ENCODE measurements around the gene FABP7.

Gene FABP7

DNA sequence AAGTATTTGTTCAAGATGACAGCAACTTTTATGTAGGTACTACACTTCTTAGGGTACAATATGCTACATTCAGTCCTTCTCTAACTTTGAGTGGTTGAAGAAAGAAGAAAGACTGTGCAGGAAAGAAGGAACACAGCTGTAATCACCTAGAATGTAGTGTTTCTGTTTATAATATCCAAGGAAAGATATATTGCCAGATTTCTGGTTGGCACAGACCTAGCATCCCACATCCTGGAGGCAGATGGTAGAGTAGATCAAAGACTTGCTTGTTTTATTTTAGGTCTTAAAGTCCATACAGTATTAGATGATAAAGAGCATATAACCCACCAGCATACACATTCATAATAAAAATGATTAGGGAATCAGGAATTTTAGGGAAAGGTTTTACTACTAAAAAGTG, 13.3 kb upstream of the FABP7 start:
- DNase-seq = no peak

DNA sequence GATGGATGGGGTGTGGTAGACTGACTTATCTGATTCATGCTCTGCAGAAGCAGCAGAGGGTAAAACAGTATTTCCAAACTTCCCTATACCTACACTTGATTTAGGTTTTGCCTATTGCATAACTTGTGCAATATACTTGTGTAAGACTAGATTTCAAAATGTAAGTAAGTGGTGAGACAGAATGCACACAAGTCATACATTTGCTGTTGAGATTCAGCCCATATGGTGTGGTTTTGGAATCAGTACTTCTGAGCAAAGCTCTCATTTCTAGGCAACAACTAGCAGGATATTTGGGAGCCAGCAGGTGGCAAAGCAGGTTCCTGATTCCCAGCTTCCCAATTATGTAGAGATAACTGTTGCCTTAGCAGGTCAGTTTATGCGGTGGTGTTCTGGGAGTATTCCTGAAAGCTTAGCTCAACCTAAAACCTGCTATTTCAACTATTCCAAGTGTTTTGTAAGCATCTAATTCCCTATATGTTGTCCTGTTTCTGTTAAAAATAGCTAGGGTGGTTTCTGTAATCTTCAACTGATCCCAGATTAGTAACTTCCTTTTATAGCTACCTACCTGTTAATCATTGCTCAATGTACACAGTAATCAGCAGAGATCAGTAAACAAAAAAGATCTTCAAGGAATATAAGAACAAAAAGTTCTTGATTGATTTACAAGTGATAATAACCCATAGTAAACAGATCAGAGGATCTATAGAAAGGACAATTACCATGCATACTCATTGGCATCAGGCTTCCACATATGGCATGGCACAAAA, 8.5 kb upstream of the FABP7 start:
- no peak for DNase-seq

- no peak for DNase-seq
These were observed 6.6 kb upstream of the FABP7 start for GRCh38 chr6:122772724-122773415.

DNA sequence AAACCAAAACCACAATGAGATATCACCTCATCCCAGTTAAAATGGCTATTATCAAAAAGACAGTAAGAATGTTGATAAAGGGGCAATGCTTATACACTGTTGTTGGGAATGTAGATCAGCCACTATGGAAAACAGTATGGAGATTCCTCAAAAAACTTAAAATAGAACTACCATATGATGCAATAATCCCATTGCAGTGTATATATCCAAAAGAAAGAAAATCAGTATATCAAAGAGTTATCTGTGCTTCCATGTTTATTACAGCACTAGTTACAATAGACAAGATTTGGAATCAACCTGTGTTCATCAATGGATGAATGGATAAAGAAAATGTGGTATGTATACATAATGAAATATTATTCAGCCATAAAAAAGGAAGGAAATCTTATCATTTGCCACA, 3.5 kb upstream of the FABP7 start:
- no peak for DNase-seq

DNA sequence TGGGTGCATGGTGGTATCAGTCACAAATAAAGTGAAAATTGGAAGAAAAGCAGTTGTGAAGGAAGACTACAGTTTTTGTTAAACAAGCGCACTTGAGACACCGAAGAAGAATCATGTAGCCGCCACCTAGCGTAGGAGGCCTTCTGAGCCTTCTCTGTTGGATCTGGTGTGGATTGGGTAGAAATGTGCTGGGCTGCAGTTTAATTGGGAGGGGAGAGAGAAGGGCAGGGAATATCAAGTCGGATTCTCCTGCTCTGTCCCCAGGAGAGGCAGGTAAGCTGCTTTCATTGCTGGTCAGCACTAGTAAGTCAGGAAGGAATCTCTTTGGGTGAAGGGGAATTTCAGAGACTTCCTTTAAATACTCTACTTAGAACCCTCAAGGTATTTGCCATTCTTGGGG, 1.2 kb upstream of the FABP7 start:
- no peak for DNase-seq

GRCh38 chr6:122778985-122779661, 393 bp upstream of the FABP7 start:
- DNase-seq = no peak

GRCh38 chr6:122780114-122780513, 598 bp downstream of the FABP7 start:
- no peak for DNase-seq

DNA sequence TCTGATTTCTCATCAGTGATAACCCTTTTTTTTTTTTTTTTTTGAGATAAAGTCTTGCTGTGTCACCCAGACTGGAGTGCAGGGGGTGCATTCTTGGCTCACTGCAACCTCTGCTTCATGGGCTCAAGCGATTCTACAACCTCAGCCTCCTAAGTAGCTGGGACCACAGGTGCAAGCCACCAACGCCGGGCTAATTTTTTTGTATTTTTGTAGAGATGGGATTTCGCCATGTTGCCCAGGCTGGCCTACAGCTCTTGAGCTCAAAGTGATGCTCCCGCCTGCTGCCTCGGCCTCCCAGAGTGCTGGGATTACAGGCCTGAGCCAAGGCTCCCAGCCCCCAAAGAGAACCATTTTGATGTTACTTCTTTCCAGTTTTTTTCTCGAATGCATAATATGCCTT, 2.2 kb downstream of the FABP7 start:
- no peak for DNase-seq

- no peak for DNase-seq
These were observed 3.9 kb downstream of the FABP7 start for GRCh38 chr6:122783401-122783800.

DNA sequence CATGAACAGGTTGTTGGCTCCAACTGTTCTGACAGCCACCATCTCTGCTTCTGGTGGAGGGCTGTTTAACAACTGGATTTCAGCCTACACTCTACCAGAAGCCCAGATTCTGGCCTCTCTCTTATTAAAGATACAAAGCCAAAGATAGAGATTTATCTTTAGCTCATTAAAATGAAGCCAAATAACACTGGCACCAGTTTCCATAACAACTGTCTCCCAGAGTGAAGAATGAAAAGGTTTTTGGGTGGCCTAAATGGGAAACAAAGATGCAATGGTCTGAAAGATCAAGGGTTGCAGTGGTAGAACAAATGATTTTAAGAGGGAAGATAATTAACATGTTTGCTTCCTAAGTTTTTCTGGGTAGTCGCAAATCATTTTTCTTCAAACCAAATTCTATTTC, 6.4 kb downstream of the FABP7 start:
- no peak for DNase-seq

- no peak for DNase-seq
These were observed 8.2 kb downstream of the FABP7 start for GRCh38 chr6:122787721-122788120.

- DNase-seq = no peak
These were observed 8.7 kb downstream of the FABP7 start for GRCh38 chr6:122788208-122788607.

- no peak for DNase-seq
These were observed 9.2 kb downstream of the FABP7 start for GRCh38 chr6:122788663-122789181.

GRCh38 chr6:122789182-122790027, 9.9 kb downstream of the FABP7 start, which contains the start of gene SMPDL3A:
Gene SMPDL3A, plus strand, starts transcription at chr6:122789258. Its CDS starts 89 bp downstream, at chr6:122789347.
- no peak for DNase-seq

DNA sequence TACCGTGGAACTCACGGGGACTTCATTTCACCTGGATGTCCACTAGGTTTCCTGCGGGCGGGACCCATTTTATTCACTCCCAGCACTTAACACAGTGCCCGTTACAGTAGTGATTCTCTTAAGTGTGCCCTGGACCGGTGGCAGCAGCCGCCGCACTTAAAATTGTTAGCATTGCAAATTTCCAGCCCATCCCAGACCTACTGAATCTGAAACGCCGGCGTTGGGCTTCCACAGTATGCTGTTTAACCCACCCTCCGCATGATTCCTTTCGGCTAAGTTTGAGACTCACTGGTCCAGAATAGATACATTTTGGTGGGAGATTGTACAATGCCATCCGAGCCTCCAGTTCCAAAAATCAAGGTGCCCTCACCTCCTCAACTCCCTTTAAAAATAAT, 10.5 kb downstream of the FABP7 start:
- DNase-seq = no peak

DNA sequence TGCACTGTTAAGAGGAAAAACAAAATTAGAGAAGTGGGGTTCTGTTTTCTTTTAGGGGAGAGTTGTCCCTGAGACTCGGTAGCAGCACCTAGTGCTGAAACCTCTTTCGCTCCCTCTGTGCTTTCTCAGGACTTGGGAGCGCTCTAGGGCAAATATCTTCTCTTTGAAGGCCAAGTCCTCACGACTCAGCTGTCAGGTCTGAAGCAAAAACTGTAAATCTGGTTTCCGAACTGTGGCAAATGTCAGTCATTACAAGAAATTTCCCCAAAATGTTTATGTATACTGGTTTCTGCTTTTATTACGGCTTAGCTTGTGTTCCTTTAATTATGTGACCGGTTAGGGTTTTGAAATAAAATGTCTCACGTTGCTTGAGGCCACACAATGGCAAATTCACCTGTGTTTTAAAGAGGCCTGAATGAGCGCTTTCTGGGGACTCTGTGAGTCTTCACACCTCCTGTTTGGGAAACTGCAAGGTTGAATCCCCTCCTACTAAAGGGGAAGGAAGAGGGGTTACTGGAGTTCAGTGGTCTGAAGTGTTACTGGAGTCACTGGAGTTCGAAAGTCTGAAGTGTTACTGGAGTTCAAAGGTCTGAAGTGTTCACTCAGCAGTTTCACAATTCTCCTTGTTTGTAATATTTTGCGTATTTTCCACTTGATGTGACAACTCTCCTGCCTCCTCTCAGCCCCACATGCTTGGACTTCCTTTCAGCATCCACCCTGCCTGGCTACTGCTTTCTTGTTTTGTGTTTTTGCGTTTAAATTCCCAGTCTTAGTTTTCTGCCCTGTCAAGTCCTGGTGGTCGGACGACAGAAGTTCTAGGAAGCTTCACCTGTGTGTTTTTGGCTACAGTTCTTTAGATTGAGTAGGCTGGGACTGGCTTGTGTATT, 11.2 kb downstream of the FABP7 start:
- no peak for DNase-seq

DNA sequence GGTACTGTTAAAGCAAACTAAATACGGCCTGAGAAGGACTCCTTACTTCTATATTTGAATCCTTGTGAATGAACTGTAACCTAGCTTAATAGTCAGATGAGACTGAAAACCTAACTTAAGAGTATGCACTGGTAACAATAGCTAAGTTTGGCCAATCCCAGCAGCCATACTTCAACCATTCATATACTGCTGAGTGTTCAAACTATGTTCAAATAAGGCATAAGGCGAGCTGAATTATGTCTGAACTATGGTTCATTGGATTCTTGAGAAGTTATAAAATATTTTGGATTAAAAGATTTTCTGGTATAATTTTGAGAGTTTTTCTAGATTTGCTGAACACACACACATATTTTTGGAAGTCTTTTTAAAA, 11.8 kb downstream of the FABP7 start:
- no peak for DNase-seq

DNA sequence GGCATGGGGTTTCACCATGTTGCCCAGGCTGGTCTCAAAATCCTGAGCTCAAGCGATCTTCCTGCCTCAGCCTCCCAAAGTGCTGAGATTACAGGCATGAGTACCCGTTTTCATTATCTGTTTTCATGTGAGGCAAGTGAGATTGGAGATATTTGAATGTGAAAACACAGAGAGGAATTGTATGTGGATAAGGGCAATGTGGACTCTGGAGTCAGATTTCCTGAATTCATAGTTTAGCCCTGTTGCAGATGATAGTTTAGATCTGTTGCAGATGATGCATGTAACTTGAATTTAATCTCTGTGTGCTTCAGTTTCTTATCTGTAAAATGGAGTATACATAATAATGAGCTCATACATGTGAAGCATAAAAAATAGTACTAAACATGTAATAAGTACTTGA, 13.2 kb downstream of the FABP7 start:
- DNase-seq = no peak

DNA sequence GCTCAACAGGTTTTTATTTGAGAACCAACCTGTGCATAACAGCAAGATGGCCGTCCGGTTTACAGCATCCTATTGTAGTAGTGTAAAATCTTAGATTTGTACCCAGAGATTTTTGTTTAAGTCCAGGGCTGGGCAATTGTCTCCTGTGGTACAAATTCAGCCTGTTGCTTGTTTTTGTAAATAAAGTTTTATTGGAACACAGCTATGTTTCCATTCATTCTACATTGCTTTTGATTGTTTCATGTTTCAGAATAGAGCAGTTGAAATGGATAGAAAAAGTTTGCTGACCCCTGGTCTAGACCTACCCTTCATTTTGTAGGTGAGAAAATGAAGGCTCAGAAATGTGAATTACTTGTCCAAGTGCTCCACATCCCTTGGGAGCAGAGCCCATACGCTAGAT, 18.0 kb downstream of the FABP7 start:
- no peak for DNase-seq

DNA sequence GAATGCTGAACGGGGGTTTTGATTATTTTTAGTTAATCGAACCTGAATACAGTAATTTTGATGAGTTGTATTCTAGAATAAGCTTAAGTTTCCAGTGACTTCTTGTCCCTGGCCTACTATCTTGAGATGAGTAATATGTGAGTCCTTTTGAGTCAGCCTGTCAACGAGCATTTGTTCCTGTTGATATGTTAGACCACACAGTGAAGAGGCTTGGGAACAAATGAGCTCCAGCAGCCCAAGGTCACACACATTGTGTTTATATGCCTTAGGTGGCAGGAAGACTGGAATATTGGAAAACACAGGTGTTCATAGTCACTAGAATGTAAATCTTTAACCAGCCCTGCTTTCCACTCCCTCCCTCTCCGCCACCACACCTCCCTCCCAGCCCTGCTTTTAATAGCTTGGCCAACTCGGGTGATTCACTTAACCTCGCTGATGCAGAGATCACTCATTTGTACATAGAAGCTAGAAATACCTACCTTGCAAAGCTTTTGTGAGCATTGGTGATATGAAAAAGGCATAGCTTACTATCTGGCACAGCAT, 18.7 kb downstream of the FABP7 start:
- no peak for DNase-seq

DNA sequence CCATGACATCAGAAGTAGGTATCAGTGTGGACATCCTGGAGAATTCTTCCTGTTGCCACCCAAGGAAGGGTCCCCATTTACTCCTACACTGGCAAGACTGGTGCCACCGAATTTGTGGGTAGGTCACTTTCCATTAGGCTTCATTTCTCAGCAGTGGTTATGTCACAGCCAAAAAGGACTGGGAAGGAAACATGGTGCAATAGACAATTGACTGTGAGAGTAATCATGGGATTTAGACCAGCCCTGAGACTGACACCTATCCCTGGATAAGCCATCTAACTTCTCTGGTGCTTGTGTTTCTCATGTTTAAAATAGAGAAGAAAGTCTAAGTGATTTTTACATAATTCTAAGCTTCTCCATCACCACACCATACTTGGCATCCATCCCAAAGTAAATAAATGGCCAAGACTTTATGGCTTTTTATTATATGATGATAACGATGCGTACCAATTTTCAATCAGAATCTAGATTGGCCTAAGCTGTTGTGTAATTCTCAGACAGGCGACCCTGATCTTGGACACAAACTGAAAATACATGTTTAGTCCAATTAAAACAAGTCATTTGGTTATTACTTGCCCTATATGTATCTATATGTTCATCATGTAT, 19.7 kb downstream of the FABP7 start:
- DNase-seq = no peak

Data from activated CD4-positive, alpha-beta T cell treated with anti-CD3 and anti-CD28 coated beads for 1 hour (primary cell).